ENCODE measurements around the gene AGXT.

The AGXT gene

GRCh38 chr2:240894006-240894405 lies 25.4 kb downstream of the AGXT start:
- DNase-seq (ENCODE audit: low read depth, low spot score) = no peak
- H3K4me3 ChIP-seq (ENCODE audit: low read length) = no peak overlapping the region

GRCh38 chr2:240894836-240895558 lies 26.4 kb downstream of the AGXT start:
- no peak for DNase-seq (ENCODE audit: low read depth, low spot score)
- no peak overlapping the region for H3K4me3 ChIP-seq (ENCODE audit: low read length)

GRCh38 chr2:240895656-240896388 lies 27.2 kb downstream of the AGXT start, which contains the start of gene MAB21L4:
TSS of gene MAB21L4 (minus strand) at chr2:240896156. CDS start at chr2:240895997, 159 bp downstream.
- no peak for DNase-seq (ENCODE audit: low read depth, low spot score)
- no peak within 1 kb of the TSS for H3K4me3 ChIP-seq (ENCODE audit: low read length)

- no peak overlapping the region for H3K4me3 ChIP-seq (ENCODE audit: low read length)
- DNase-seq (ENCODE audit: low read depth, low spot score) = no peak
Observed at GRCh38 chr2:240896394-240896793, 27.8 kb downstream of the AGXT start.

GRCh38 chr2:240896871-240897692 lies 28.5 kb downstream of the AGXT start:
- no peak for DNase-seq (ENCODE audit: low read depth, low spot score)
- no peak overlapping the region for H3K4me3 ChIP-seq (ENCODE audit: low read length)

GRCh38 chr2:240898108-240898730 lies 29.6 kb downstream of the AGXT start:
- no peak for DNase-seq (ENCODE audit: low read depth, low spot score)
- no peak overlapping the region for H3K4me3 ChIP-seq (ENCODE audit: low read length)

GRCh38 chr2:240898731-240899467 lies 30.3 kb downstream of the AGXT start:
- DNase-seq (ENCODE audit: low read depth, low spot score) = no peak
- H3K4me3 ChIP-seq (ENCODE audit: low read length) = no peak overlapping the region

GRCh38 chr2:240899468-240899865 lies 30.8 kb downstream of the AGXT start:
- no peak overlapping the region for H3K4me3 ChIP-seq (ENCODE audit: low read length)
- no peak for DNase-seq (ENCODE audit: low read depth, low spot score)

- no peak for DNase-seq (ENCODE audit: low read depth, low spot score)
- no peak overlapping the region for H3K4me3 ChIP-seq (ENCODE audit: low read length)
Observed at GRCh38 chr2:240900141-240900860, 31.7 kb downstream of the AGXT start.

GRCh38 chr2:240901986-240902614 lies 33.5 kb downstream of the AGXT start:
- no peak for DNase-seq (ENCODE audit: low read depth, low spot score)
- no peak overlapping the region for H3K4me3 ChIP-seq (ENCODE audit: low read length)

- no peak overlapping the region for H3K4me3 ChIP-seq (ENCODE audit: low read length)
- DNase-seq (ENCODE audit: low read depth, low spot score) = no peak
Observed at GRCh38 chr2:240902615-240903041, 34.0 kb downstream of the AGXT start.

- H3K4me3 ChIP-seq (ENCODE audit: low read length) = no peak overlapping the region
- no peak for DNase-seq (ENCODE audit: low read depth, low spot score)
Observed at GRCh38 chr2:240903191-240904060, 34.8 kb downstream of the AGXT start.

- no peak for DNase-seq (ENCODE audit: low read depth, low spot score)
- no peak overlapping the region for H3K4me3 ChIP-seq (ENCODE audit: low read length)
Observed at GRCh38 chr2:240904216-240905175, 35.9 kb downstream of the AGXT start.

- no peak for DNase-seq (ENCODE audit: low read depth, low spot score)
- H3K4me3 ChIP-seq (ENCODE audit: low read length) = no peak overlapping the region
Observed at GRCh38 chr2:240905176-240905781, 36.7 kb downstream of the AGXT start.
